Astrocyte (in vitro differentiated cells and primary cell): ENCODE measurements around the gene ARHGAP24. TPM values are rescaled to one million over a fixed set of nuclear protein-coding genes. Genes with fewer than 3 reads are reported as not detected.

Experiments used
- DNase-seq: peaks from one replicate; pipeline ENCODE4 v3.0.0-alpha.2; 2010; ENCODE audit warnings: low read depth
- FAIRE-seq: peaks from 2 replicates; lab custom pipeline; 2011; peaks lifted over from hg19 to GRCh38; lab: Jason Lieb, UNC
- H2AFZ ChIP-seq: 2 replicates; pipeline ENCODE4 v1.6.0; 2012; ENCODE audit warnings: low read depth, low read length, inconsistent platforms
- H3K27ac ChIP-seq: 2 replicates; pipeline ENCODE4 v1.5.1; 2011; ENCODE audit warnings: low read depth, low read length, inconsistent platforms
- H3K27me3 ChIP-seq: 2 replicates; pipeline ENCODE4 v1.6.0; 2011; ENCODE audit warnings: low read length, inconsistent platforms; ENCODE audit not compliant: insufficient read depth
- H3K36me3 ChIP-seq: 2 replicates; pipeline ENCODE4 v1.5.1; 2011; ENCODE audit warnings: low read length, inconsistent platforms; ENCODE audit not compliant: insufficient read depth
- H3K4me1 ChIP-seq: 2 replicates; pipeline ENCODE4 v1.5.1; 2011; ENCODE audit warnings: low read length, inconsistent platforms; ENCODE audit not compliant: insufficient read depth
- H3K4me2 ChIP-seq: 2 replicates; pipeline ENCODE4 v1.6.0; 2012; ENCODE audit warnings: low read length, inconsistent platforms
- H3K4me3 ChIP-seq: 2 replicates; pipeline ENCODE4 v1.5.1; 2011; ENCODE audit warnings: low read depth, mild to moderate bottlenecking, low read length, inconsistent platforms; ENCODE audit not compliant: insufficient read depth
- H3K79me2 ChIP-seq: 2 replicates; pipeline ENCODE4 v1.6.0; 2012; ENCODE audit warnings: mild to moderate bottlenecking, low read length, inconsistent platforms; ENCODE audit not compliant: insufficient read depth
- H3K9ac ChIP-seq: 2 replicates; pipeline ENCODE4 v1.6.0; 2012; ENCODE audit warnings: mild to moderate bottlenecking, low read length, inconsistent platforms
- H3K9me3 ChIP-seq: 2 replicates; pipeline ENCODE4 v1.5.1; 2012; ENCODE audit warnings: low read depth, mild to moderate bottlenecking, low read length, inconsistent platforms; ENCODE audit not compliant: insufficient read depth
- H4K20me1 ChIP-seq: 2 replicates; pipeline ENCODE4 v1.6.0; 2012; ENCODE audit warnings: low read length, inconsistent platforms; ENCODE audit not compliant: insufficient read depth
- H3K27ac Mint-ChIP-seq: one replicate; pipeline ENCODE4 v1.8.0; 2021; ENCODE audit warnings: mild to moderate bottlenecking, mixed read lengths; ENCODE audit not compliant: unreplicated experiment
- H3K27me3 Mint-ChIP-seq: one replicate; pipeline ENCODE4 v1.8.0; 2021; ENCODE audit warnings: low read depth, mixed read lengths; ENCODE audit not compliant: unreplicated experiment
- H3K36me3 Mint-ChIP-seq: one replicate; pipeline ENCODE4 v1.8.0; 2021; ENCODE audit warnings: low read depth, mixed read lengths; ENCODE audit not compliant: unreplicated experiment
- H3K4me1 Mint-ChIP-seq: one replicate; pipeline ENCODE4 v1.8.0; 2021; ENCODE audit warnings: low read depth, mixed read lengths; ENCODE audit not compliant: unreplicated experiment
- H3K4me3 Mint-ChIP-seq: one replicate; pipeline ENCODE4 v1.8.0; 2021; ENCODE audit warnings: mild to moderate bottlenecking, moderate library complexity, mixed read lengths; ENCODE audit not compliant: unreplicated experiment
- H3K9me3 Mint-ChIP-seq: one replicate; pipeline ENCODE4 v1.8.0; 2021; ENCODE audit warnings: mild to moderate bottlenecking, mixed read lengths; ENCODE audit not compliant: unreplicated experiment
- CTCF ChIP-seq: IDR thresholded peaks from 2 replicates; pipeline ENCODE4 v1.5.1; 2011; ENCODE audit warnings: low read depth, mild to moderate bottlenecking, inconsistent platforms, low read length, moderate library complexity; ENCODE audit not compliant: insufficient read depth
- EZH2 ChIP-seq: IDR thresholded peaks from 2 replicates; pipeline ENCODE4 v1.6.1; 2012; ENCODE audit warnings: mild to moderate bottlenecking, low read length, inconsistent platforms; ENCODE audit not compliant: insufficient read depth
- total RNA-seq: library from RNA; stranded (reverse); gene quantifications from 2 replicates; pipeline ENCODE4 v1.2.1, GENCODE V29; 2021

The ARHGAP24 gene
- total RNA-seq, 1 donor from 2014 or later = 2.1 TPM

GRCh38 chr4:85787133-85787532 lies 312.2 kb downstream of the ARHGAP24 start:
- H3K79me2 ChIP-seq = peaks cover 34% of the 10 kb centered on the region
- FAIRE-seq (peak; percentile 85), DNase-seq (peak; percentile 77)
- no peaks in the 10 kb centered on the region for H3K36me3 ChIP-seq
- Mint-ChIP-seq H3K4me1 (peaks cover 5% of the 10 kb centered on the region), H3K4me3 (no peak overlapping the region), H3K36me3 (no peaks in the 10 kb centered on the region), H3K9me3 (no peaks in the 10 kb centered on the region), H3K27ac (no peak overlapping the region), H3K27me3 (no peaks in the 10 kb centered on the region)
- no peaks in the 10 kb centered on the region for H3K9me3 ChIP-seq
- no peak overlapping the region for H3K9ac ChIP-seq
- H3K27ac ChIP-seq = peak overlapping the region; percentile 54
- no peak for TF ChIP-seq CTCF
- TF ChIP-seq EZH2 = no peak
- H3K4me3 ChIP-seq = no peak overlapping the region
- no peaks in the 10 kb centered on the region for H3K27me3 ChIP-seq
- H3K4me1 ChIP-seq = peaks cover 18% of the 10 kb centered on the region
- no peaks in the 10 kb centered on the region for H4K20me1 ChIP-seq
- peak overlapping the region; percentile 7 for H3K4me2 ChIP-seq
- H2AFZ ChIP-seq = no peak overlapping the region

GRCh38 chr4:85788604-85789003 lies 313.7 kb downstream of the ARHGAP24 start:
- H3K27me3 Mint-ChIP-seq = no peaks in the 10 kb centered on the region
- FAIRE-seq = no peak
- H3K36me3 Mint-ChIP-seq = no peaks in the 10 kb centered on the region
- no peak overlapping the region for H3K4me3 Mint-ChIP-seq
- no peaks in the 10 kb centered on the region for H3K9me3 Mint-ChIP-seq
- H3K79me2 ChIP-seq = peaks cover 28% of the 10 kb centered on the region
- no peak overlapping the region for H3K9ac ChIP-seq
- TF ChIP-seq EZH2 = no peak
- TF ChIP-seq CTCF = no peak
- H4K20me1 ChIP-seq = no peaks in the 10 kb centered on the region
- H3K4me1 ChIP-seq = peaks cover 18% of the 10 kb centered on the region
- H3K4me1 Mint-ChIP-seq = peaks cover 5% of the 10 kb centered on the region
- H3K4me3 ChIP-seq = no peak overlapping the region
- no peak overlapping the region for H3K27ac ChIP-seq
- H2AFZ ChIP-seq = no peak overlapping the region
- H3K36me3 ChIP-seq = no peaks in the 10 kb centered on the region
- no peak overlapping the region for H3K4me2 ChIP-seq
- H3K27ac Mint-ChIP-seq = no peak overlapping the region
- H3K27me3 ChIP-seq = no peaks in the 10 kb centered on the region
- DNase-seq = no peak
- no peaks in the 10 kb centered on the region for H3K9me3 ChIP-seq

- Histone ChIP-seq H3K4me3 (no peak overlapping the region), H3K27ac (no peak overlapping the region), H3K4me2 (no peak overlapping the region), H3K9ac (no peak overlapping the region), H3K27me3 (no peaks in the 10 kb centered on the region), H3K4me1 (peaks cover 12% of the 10 kb centered on the region), H3K36me3 (no peaks in the 10 kb centered on the region), H3K79me2 (peaks cover 28% of the 10 kb centered on the region), H2AFZ (no peak overlapping the region), H4K20me1 (no peaks in the 10 kb centered on the region), H3K9me3 (no peaks in the 10 kb centered on the region)
- H3K27me3 Mint-ChIP-seq = no peaks in the 10 kb centered on the region
- no peak for TF ChIP-seq CTCF
- TF ChIP-seq EZH2 = no peak
- no peaks in the 10 kb centered on the region for H3K36me3 Mint-ChIP-seq
- H3K4me1 Mint-ChIP-seq = peaks cover 3% of the 10 kb centered on the region
- H3K9me3 Mint-ChIP-seq = no peaks in the 10 kb centered on the region
- no peak overlapping the region for H3K27ac Mint-ChIP-seq
- DNase-seq (no peak), FAIRE-seq (no peak)
- no peak overlapping the region for H3K4me3 Mint-ChIP-seq
These were observed 314.3 kb downstream of the ARHGAP24 start for GRCh38 chr4:85789241-85789640.
